T-helper 2 cell treated with Interferon-gamma antibody and Interleukin-4, amounts not matched to agents 5 μg/mL and 100 μg/mL, for 36 hours (primary cell): ENCODE results near the gene FRMD5.
"Not testable (repeated sequence)": the region's sequence is repeated elsewhere in the genome, so short reads cannot be mapped to it uniquely, and the experiment has no call there.

Experiments used
- DNase-seq: peaks from one replicate; pipeline ENCODE4 v3.0.0; 2021; ENCODE audit warnings: low spot score
- H3K27ac Mint-ChIP-seq: one replicate; pipeline ENCODE4 v1.8.0; 2021; ENCODE audit warnings: mild to moderate bottlenecking, mixed read lengths
- H3K27me3 Mint-ChIP-seq: one replicate; pipeline ENCODE4 v1.8.0; 2021; ENCODE audit warnings: low read depth, mixed read lengths
- H3K36me3 Mint-ChIP-seq: one replicate; pipeline ENCODE4 v1.8.0; 2021; ENCODE audit warnings: low read depth, mixed read lengths
- H3K4me1 Mint-ChIP-seq: one replicate; pipeline ENCODE4 v1.8.0; 2021; ENCODE audit warnings: low read depth, mixed read lengths
- H3K4me3 Mint-ChIP-seq: one replicate; pipeline ENCODE4 v1.8.0; 2022; ENCODE audit warnings: mild to moderate bottlenecking, moderate library complexity, mixed read lengths
- H3K9me3 Mint-ChIP-seq: one replicate; pipeline ENCODE4 v1.8.0; 2021; ENCODE audit warnings: mixed read lengths

Gene FRMD5

GRCh38 chr15:44028349-44028748 lies 166.7 kb downstream of the FRMD5 start:
- H3K27me3 Mint-ChIP-seq: peaks cover 19% of the 10 kb centered on the region
- H3K9me3 Mint-ChIP-seq: no peaks in the 10 kb centered on the region
- H3K27ac Mint-ChIP-seq: no peak overlapping the region
- H3K4me3 Mint-ChIP-seq: no peak overlapping the region
- H3K36me3 Mint-ChIP-seq: no peaks in the 10 kb centered on the region
- no peak for DNase-seq
- H3K4me1 Mint-ChIP-seq: no peaks in the 10 kb centered on the region

- H3K9me3 Mint-ChIP-seq: no peaks in the 10 kb centered on the region
Observed at GRCh38 chr15:44024155-44024554, 170.9 kb downstream of the FRMD5 start.

GRCh38 chr15:44023176-44023575 lies 171.9 kb downstream of the FRMD5 start:
- no peak for DNase-seq
- Mint-ChIP-seq H3K36me3 (no peaks in the 10 kb centered on the region), H3K27me3 (peaks cover 12% of the 10 kb centered on the region), H3K9me3 (no peaks in the 10 kb centered on the region), H3K4me1 (no peaks in the 10 kb centered on the region), H3K27ac (no peak overlapping the region), H3K4me3 (no peak overlapping the region)

More at GRCh38 chr15:44024155-44024554, 170.9 kb downstream of the FRMD5 start:
- Mint-ChIP-seq H3K27me3 (peaks cover 14% of the 10 kb centered on the region), H3K4me1 (no peaks in the 10 kb centered on the region), H3K27ac (no peak overlapping the region), H3K4me3 (no peak overlapping the region), H3K36me3 (no peaks in the 10 kb centered on the region)
- no peak for DNase-seq

- Mint-ChIP-seq H3K4me1 (no peaks in the 10 kb centered on the region), H3K36me3 (no peaks in the 10 kb centered on the region), H3K9me3 (no peaks in the 10 kb centered on the region), H3K27ac (no peak overlapping the region), H3K27me3 (peaks cover 7% of the 10 kb centered on the region), H3K4me3 (no peak overlapping the region)
- DNase-seq: no peak
Observed at GRCh38 chr15:44018151-44018550, 176.9 kb downstream of the FRMD5 start.

- Mint-ChIP-seq H3K4me3 (no peak overlapping the region), H3K36me3 (no peaks in the 10 kb centered on the region), H3K4me1 (no peaks in the 10 kb centered on the region), H3K27ac (no peak overlapping the region), H3K27me3 (peaks cover 11% of the 10 kb centered on the region), H3K9me3 (no peaks in the 10 kb centered on the region)
- DNase-seq: no peak
Observed at GRCh38 chr15:44015545-44016305, 179.3 kb downstream of the FRMD5 start.

GRCh38 chr15:44011238-44011854 lies 183.7 kb downstream of the FRMD5 start:
- no peak overlapping the region for H3K4me3 Mint-ChIP-seq
- no peaks in the 10 kb centered on the region for H3K9me3 Mint-ChIP-seq
- no peak overlapping the region for H3K27ac Mint-ChIP-seq
- DNase-seq: no peak
- H3K4me1 Mint-ChIP-seq: peaks cover 4% of the 10 kb centered on the region
- peaks cover 13% of the 10 kb centered on the region for H3K27me3 Mint-ChIP-seq
- no peaks in the 10 kb centered on the region for H3K36me3 Mint-ChIP-seq

- H3K36me3 Mint-ChIP-seq: no peaks in the 10 kb centered on the region
- peaks cover 15% of the 10 kb centered on the region for H3K27me3 Mint-ChIP-seq
- no peak for DNase-seq
- H3K4me3 Mint-ChIP-seq: no peak overlapping the region
- peaks cover 4% of the 10 kb centered on the region for H3K4me1 Mint-ChIP-seq
- H3K9me3 Mint-ChIP-seq: no peaks in the 10 kb centered on the region
- no peak overlapping the region for H3K27ac Mint-ChIP-seq
Observed at GRCh38 chr15:44010089-44010488, 185.0 kb downstream of the FRMD5 start.

- no peak overlapping the region for H3K4me3 Mint-ChIP-seq
- no peaks in the 10 kb centered on the region for H3K9me3 Mint-ChIP-seq
- H3K4me1 Mint-ChIP-seq: peaks cover 4% of the 10 kb centered on the region
- peaks cover 15% of the 10 kb centered on the region for H3K27me3 Mint-ChIP-seq
- DNase-seq: no peak
- no peaks in the 10 kb centered on the region for H3K36me3 Mint-ChIP-seq
- H3K27ac Mint-ChIP-seq: no peak overlapping the region
Observed at GRCh38 chr15:44009038-44009437, 186.0 kb downstream of the FRMD5 start.

DNA sequence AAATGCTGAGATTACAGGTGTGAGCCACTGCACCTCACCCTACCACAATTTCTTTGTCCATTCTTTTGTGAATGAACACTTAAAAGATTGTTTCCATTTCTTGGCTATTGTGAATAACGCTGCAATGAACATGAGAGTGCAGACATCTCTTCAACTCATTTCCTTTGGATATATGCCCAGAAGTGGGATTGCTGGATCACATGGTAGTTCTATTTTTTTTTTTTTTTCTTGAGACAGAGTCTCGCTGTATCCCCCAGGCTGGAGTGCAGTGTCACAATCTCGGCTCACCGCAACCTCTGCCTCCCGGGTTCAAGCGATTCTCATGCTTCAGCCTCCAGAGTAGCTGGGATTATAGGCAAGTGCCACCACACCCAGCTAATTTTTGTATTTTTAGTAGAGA lies 194.8 kb downstream of the FRMD5 start:
- H3K9me3 Mint-ChIP-seq, H3K36me3 Mint-ChIP-seq, DNase-seq, H3K4me3 Mint-ChIP-seq, H3K4me1 Mint-ChIP-seq, H3K27ac Mint-ChIP-seq: not testable (repeated sequence)
- H3K27me3 Mint-ChIP-seq: peaks cover 10% of the 10 kb centered on the region

GRCh38 chr15:43998607-43999006 lies 196.5 kb downstream of the FRMD5 start:
- Mint-ChIP-seq H3K4me3 (no peak overlapping the region), H3K27ac (no peak overlapping the region), H3K36me3 (no peaks in the 10 kb centered on the region), H3K27me3 (peaks cover 10% of the 10 kb centered on the region), H3K9me3 (no peaks in the 10 kb centered on the region), H3K4me1 (no peaks in the 10 kb centered on the region)
- DNase-seq: no peak

GRCh38 chr15:43991206-43991605 lies 203.9 kb downstream of the FRMD5 start:
- H3K4me1 Mint-ChIP-seq: no peaks in the 10 kb centered on the region
- H3K9me3 Mint-ChIP-seq: no peaks in the 10 kb centered on the region
- H3K4me3 Mint-ChIP-seq: no peak overlapping the region
- no peak for DNase-seq
- H3K27me3 Mint-ChIP-seq: peaks cover 7% of the 10 kb centered on the region
- H3K36me3 Mint-ChIP-seq: no peaks in the 10 kb centered on the region
- no peak overlapping the region for H3K27ac Mint-ChIP-seq

- no peak overlapping the region for H3K4me3 Mint-ChIP-seq
- H3K27ac Mint-ChIP-seq: no peak overlapping the region
- H3K4me1 Mint-ChIP-seq: no peaks in the 10 kb centered on the region
- H3K9me3 Mint-ChIP-seq: no peaks in the 10 kb centered on the region
- no peaks in the 10 kb centered on the region for H3K36me3 Mint-ChIP-seq
- DNase-seq: no peak
- H3K27me3 Mint-ChIP-seq: peaks cover 7% of the 10 kb centered on the region
Observed at GRCh38 chr15:43989938-43990337, 205.1 kb downstream of the FRMD5 start.

DNA sequence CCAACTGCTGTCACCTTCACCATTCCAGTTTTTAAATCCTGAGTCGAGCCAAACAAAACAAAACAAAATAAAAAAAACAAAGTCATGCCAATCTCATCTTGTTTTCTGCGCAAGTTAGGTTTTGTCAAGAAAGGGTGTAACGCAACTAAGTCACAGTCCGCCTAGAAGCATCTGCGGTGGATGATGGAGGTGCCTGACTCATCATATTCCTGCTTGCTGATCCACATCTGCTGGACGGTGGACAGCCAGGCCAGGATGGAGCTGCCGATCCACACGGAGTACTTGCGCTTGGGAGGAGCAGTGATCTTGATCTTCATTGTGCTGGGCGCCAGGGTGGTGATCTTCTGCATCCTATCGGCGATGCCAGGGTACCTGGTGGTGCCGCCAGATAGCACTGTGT lies 206.2 kb downstream of the FRMD5 start:
- peaks cover 7% of the 10 kb centered on the region for H3K27me3 Mint-ChIP-seq
- no peak for DNase-seq
- no peak overlapping the region for H3K4me3 Mint-ChIP-seq
- H3K9me3 Mint-ChIP-seq: no peaks in the 10 kb centered on the region
- no peak overlapping the region for H3K27ac Mint-ChIP-seq
- no peaks in the 10 kb centered on the region for H3K36me3 Mint-ChIP-seq
- no peaks in the 10 kb centered on the region for H3K4me1 Mint-ChIP-seq

DNA sequence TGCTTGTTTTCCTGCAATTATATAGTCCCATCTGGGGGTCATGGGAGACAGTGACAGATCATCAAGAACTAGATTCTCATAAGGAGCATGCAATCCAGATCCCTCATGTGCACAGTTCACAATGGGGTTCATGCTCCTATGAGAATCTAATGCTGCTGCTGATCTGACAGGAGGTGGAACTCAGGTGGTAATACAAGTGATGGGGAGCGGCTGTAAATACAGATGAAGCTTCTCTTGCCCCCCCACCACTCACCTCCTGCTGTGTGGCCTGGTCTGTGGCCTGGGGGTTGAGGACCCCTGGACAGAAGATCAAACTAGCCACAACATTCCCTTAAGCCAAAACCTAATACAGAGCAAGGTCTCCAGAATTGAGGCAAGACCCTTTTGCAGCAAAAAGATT lies 207.1 kb downstream of the FRMD5 start:
- Mint-ChIP-seq H3K27me3 (peaks cover 16% of the 10 kb centered on the region), H3K4me1 (no peaks in the 10 kb centered on the region), H3K4me3 (no peak overlapping the region), H3K36me3 (no peaks in the 10 kb centered on the region), H3K9me3 (no peaks in the 10 kb centered on the region), H3K27ac (no peak overlapping the region)
- no peak for DNase-seq
